SU-DHL-6 (cell line): ENCODE results near the gene RBM8A.

Experiments
- H2AFZ ChIP-seq: fragments of 200-600 bp; sonication (generic); 2 replicates; pipeline ENCODE4 v1.6.1; 2014; ENCODE audit warnings: low read depth, mild to moderate bottlenecking, moderate library complexity, mixed read lengths, antibody characterized with exemption, low read length; ENCODE audit not compliant: severe bottlenecking
- H3F3A ChIP-seq: fragments of 200-600 bp; shearing (Covaris generic); 2 replicates; pipeline ENCODE4 v1.6.0; 2016; ENCODE audit warnings: antibody characterized with exemption, mild to moderate bottlenecking; ENCODE audit not compliant: insufficient read depth
- H3K27ac ChIP-seq: fragments of 200-600 bp; sonication (generic); 2 replicates; pipeline ENCODE4 v1.5.1; 2016; ENCODE audit warnings: low read depth, mild to moderate bottlenecking, low read length, moderate library complexity, mixed read lengths
- H3K27me3 ChIP-seq: fragments of 200-600 bp; sonication (generic), shearing (Covaris generic); 2 replicates; pipeline ENCODE4 v1.6.0; 2014; ENCODE audit warnings: mild to moderate bottlenecking, low read length
- H3K36me3 ChIP-seq: fragments of 200-600 bp; sonication (generic); 2 replicates; pipeline ENCODE4 v1.6.1; 2014; ENCODE audit warnings: mild to moderate bottlenecking, low read length, mixed read lengths
- H3K4me2 ChIP-seq: fragments of 300-600, 200-600 bp; shearing (Covaris generic), sonication (generic); 2 replicates; pipeline ENCODE4 v1.6.0; 2014; ENCODE audit warnings: low read length, low read depth, mild to moderate bottlenecking; ENCODE audit not compliant: poor library complexity, severe bottlenecking
- H3K4me3 ChIP-seq: fragments of 200-600 bp; sonication (generic); 2 replicates; pipeline ENCODE4 v1.5.1; 2014; ENCODE audit warnings: antibody characterized with exemption, low read length, mild to moderate bottlenecking, mixed read lengths; ENCODE audit not compliant: insufficient read depth, poor library complexity, severe bottlenecking
- H3K79me2 ChIP-seq: fragments of 200-600 bp; sonication (generic); 2 replicates; pipeline ENCODE4 v1.6.1; 2014; ENCODE audit warnings: mild to moderate bottlenecking, low read length, moderate library complexity; ENCODE audit not compliant: insufficient read depth
- H3K9ac ChIP-seq: fragments of 200-600 bp; sonication (generic); 2 replicates; pipeline ENCODE4 v1.7.0; 2014; ENCODE audit warnings: mild to moderate bottlenecking, low read length
- H3K9me2 ChIP-seq: fragments of 200-600 bp; sonication (generic); replicated peaks from 2 replicates; pipeline ENCODE4 v1.6.1; 2014; ENCODE audit warnings: low read length; ENCODE audit not compliant: insufficient read depth
- H3K9me3 ChIP-seq: fragments of 200-600 bp; sonication (generic); 2 replicates; pipeline ENCODE4 v1.6.1; 2014; ENCODE audit warnings: low read length, mixed read lengths; ENCODE audit not compliant: insufficient read depth
- H4K20me1 ChIP-seq: fragments of 200-600 bp; sonication (generic); 2 replicates; pipeline ENCODE4 v1.6.1; 2014; ENCODE audit warnings: low read depth, mild to moderate bottlenecking, antibody characterized with exemption, low read length, moderate library complexity, mixed read lengths
- CTCF ChIP-seq: fragments of 200-600 bp; sonication (generic); IDR thresholded peaks from one replicate; pipeline ENCODE4 v1.5.1; 2017; ENCODE audit warnings: antibody characterized with exemption, mild to moderate bottlenecking, low read length, moderate library complexity; ENCODE audit not compliant: insufficient read depth, poor library complexity, severe bottlenecking
- EZH2phosphoT487 ChIP-seq: fragments of 200-600 bp; sonication (generic), shearing (Covaris generic); conservative IDR thresholded peaks from 2 replicates; pipeline ENCODE4 v1.6.1; 2018; ENCODE audit warnings: mild to moderate bottlenecking, antibody characterized with exemption, low read length, moderate library complexity, mixed read lengths

RBM8A gene

GRCh38 chr1:145886816-145887215 lies 40.5 kb downstream of the RBM8A start:
- Histone ChIP-seq H4K20me1 (no peaks in the 10 kb centered on the region), H3K27ac (no peak overlapping the region), H3F3A (no peaks in the 10 kb centered on the region), H3K36me3 (no peaks in the 10 kb centered on the region), H2AFZ (no peak overlapping the region), H3K9me2 (no peaks in the 10 kb centered on the region), H3K9me3 (no peaks in the 10 kb centered on the region), H3K4me3 (no peak overlapping the region), H3K79me2 (no peaks in the 10 kb centered on the region), H3K9ac (no peak overlapping the region), H3K27me3 (no peaks in the 10 kb centered on the region), H3K4me2 (no peak overlapping the region)
- TF ChIP-seq CTCF (no peak), EZH2phosphoT487 (no peak)

GRCh38 chr1:145886390-145886789 lies 40.9 kb downstream of the RBM8A start:
- no peaks in the 10 kb centered on the region for H3K79me2 ChIP-seq
- no peaks in the 10 kb centered on the region for H3K9me2 ChIP-seq
- no peak for TF ChIP-seq CTCF
- TF ChIP-seq EZH2phosphoT487, result no peak
- H3K9ac ChIP-seq, result peak overlapping the region; percentile 24; the same call in 1 of the 2 replicates
- peak overlapping the region; percentile 97 for H2AFZ ChIP-seq
- H3K36me3 ChIP-seq, result no peaks in the 10 kb centered on the region
- H3K4me3 ChIP-seq, result peak overlapping the region; percentile 83
- no peaks in the 10 kb centered on the region for H3F3A ChIP-seq
- H3K4me2 ChIP-seq, result peak overlapping the region; percentile 77
- H4K20me1 ChIP-seq, result no peaks in the 10 kb centered on the region
- no peaks in the 10 kb centered on the region for H3K9me3 ChIP-seq
- no peak overlapping the region for H3K27ac ChIP-seq
- H3K27me3 ChIP-seq, result no peaks in the 10 kb centered on the region

GRCh38 chr1:145885738-145886287 lies 41.5 kb downstream of the RBM8A start, which contains the start of gene ANKRD35:
Gene ANKRD35 (minus strand): TSS chr1:145885866. CDS start chr1:145885758, 108 bp downstream.
- no peaks in the 10 kb centered on the region for H3K9me3 ChIP-seq
- no peaks in the 10 kb centered on the region for H3F3A ChIP-seq
- H4K20me1 ChIP-seq, result no peaks in the 10 kb centered on the region
- no peaks in the 10 kb centered on the region for H3K9me2 ChIP-seq
- peak within 1 kb of the TSS; percentile 83 for H3K4me3 ChIP-seq
- H3K4me2 ChIP-seq, result peak within 1 kb of the TSS; percentile 77
- TF ChIP-seq CTCF (no peak), EZH2phosphoT487 (no peak)
- H3K27ac ChIP-seq, result no peak within 1 kb of the TSS
- H3K36me3 ChIP-seq, result no peaks in the 10 kb centered on the region
- H3K27me3 ChIP-seq, result no peaks in the 10 kb centered on the region
- H3K9ac ChIP-seq, result peak within 1 kb of the TSS; percentile 24; the same call in 1 of the 2 replicates
- H2AFZ ChIP-seq, result peak within 1 kb of the TSS; percentile 97
- no peaks in the 10 kb centered on the region for H3K79me2 ChIP-seq
